Activated CD8-positive, alpha-beta T cell treated with anti-CD3 and anti-CD28 coated beads for 36 hours (primary cell): Measurements from ENCODE around the gene ANK3. TPM values are rescaled to one million over a fixed set of nuclear protein-coding genes. Genes with fewer than 3 reads are reported as not detected.

Experiments
- ATAC-seq: fragments of 200-7000 bp; cut with Tn5 transposase; one replicate; pipeline ENCODE4 v1.10.0; 2021; ENCODE audit warnings: mild to moderate bottlenecking, moderate library complexity
- CTCF ChIA-PET: fragments of 350-600 bp; sonication (Branson Sonifier 250); formaldehyde crosslinking; loops from one replicate; lab custom pipeline; 2021; ENCODE audit warnings: antibody characterized with exemption; lab: Charles Lee
- POLR2A ChIA-PET: fragments of 350-600 bp; sonication (Branson Sonifier 250); formaldehyde crosslinking; loops from one replicate; lab custom pipeline; 2021; ENCODE audit warnings: antibody characterized with exemption; lab: Charles Lee
- DNase-seq: peaks from one replicate; pipeline ENCODE4 v3.0.0-alpha.2; 2020
- H3K27ac Mint-ChIP-seq: one replicate; pipeline ENCODE4 v1.8.0; 2021; ENCODE audit warnings: mild to moderate bottlenecking, mixed read lengths
- H3K27me3 Mint-ChIP-seq: one replicate; pipeline ENCODE4 v1.8.0; 2021; ENCODE audit warnings: mixed read lengths
- H3K36me3 Mint-ChIP-seq: one replicate; pipeline ENCODE4 v1.8.0; 2021; ENCODE audit warnings: low read depth, mixed read lengths
- H3K4me1 Mint-ChIP-seq: one replicate; pipeline ENCODE4 v1.8.0; 2021; ENCODE audit warnings: low read depth, mixed read lengths
- H3K4me3 Mint-ChIP-seq: one replicate; pipeline ENCODE4 v1.8.0; 2021; ENCODE audit warnings: mild to moderate bottlenecking, moderate library complexity, mixed read lengths
- H3K9me3 Mint-ChIP-seq: one replicate; pipeline ENCODE4 v1.8.0; 2021; ENCODE audit warnings: mixed read lengths
- CTCF ChIP-seq: fragments of 200-600 bp; IDR thresholded peaks from one replicate; pipeline ENCODE4 v1.8.0; 2022; ENCODE audit warnings: antibody characterized with exemption, mild to moderate bottlenecking
- intact Hi-C: fragments of 100-400 bp; cut with micrococcal nuclease; formaldehyde crosslinking; loops from one replicate; pipeline ENCODE4 v1.10.0; 2022
- total RNA-seq, 2 experiments: library from RNA; stranded (reverse); gene quantifications; one replicate each; pipeline ENCODE4 v1.2.3, GENCODE V29; 2021

ANK3 gene
- total RNA-seq, 2 experiments from 2014 or later = 10.3 to 12.0 TPM

DNA sequence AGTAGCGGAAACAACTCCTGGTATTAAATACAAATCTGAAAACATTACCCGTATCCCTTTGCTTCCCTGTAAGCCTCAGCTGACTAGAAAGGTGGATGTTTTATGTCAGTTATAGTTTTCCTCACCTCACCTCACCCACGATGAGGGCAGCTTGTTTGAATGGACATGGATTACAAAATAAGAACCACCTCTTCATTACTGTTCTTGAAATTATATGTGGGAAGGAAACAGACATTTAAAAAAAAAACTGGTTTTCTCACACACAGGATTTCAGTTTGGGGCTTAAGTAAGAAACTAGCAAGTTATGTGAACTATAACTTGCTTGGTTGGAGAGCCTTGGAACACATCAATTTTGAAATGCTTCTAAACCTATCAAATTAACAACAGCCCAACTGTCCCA lies 250.4 kb downstream of the ANK3 start:
- no peaks in the 10 kb centered on the region for H3K9me3 Mint-ChIP-seq
- TF ChIP-seq CTCF = no peak
- no peak overlapping the region for H3K4me3 Mint-ChIP-seq
- ATAC-seq (no peak), DNase-seq (no peak)
- no peaks in the 10 kb centered on the region for H3K27me3 Mint-ChIP-seq
- H3K36me3 Mint-ChIP-seq = no peaks in the 10 kb centered on the region
- intact Hi-C loops = no loop called here
- no peak overlapping the region for H3K27ac Mint-ChIP-seq
- ChIA-PET CTCF (no interaction called here), POLR2A (no interaction called here)
- no peaks in the 10 kb centered on the region for H3K4me1 Mint-ChIP-seq

DNA sequence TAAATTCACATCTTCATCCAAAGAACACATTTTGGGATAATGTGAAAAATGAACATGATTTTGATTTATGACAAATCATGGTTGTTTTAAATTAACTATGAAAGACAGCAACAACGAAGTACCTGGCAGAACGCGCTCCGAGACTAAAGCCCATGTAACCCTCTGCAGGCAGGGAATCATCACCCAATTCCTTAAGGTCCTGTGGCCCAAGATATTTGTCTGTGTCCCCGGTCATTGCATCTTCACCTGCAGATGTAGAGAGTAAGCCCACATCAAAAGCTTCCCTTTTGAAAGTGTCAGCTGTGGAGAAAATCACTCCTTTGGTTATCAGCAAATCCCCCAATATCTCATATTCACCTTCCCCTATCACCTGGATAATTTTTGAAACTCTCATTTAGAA lies 250.8 kb downstream of the ANK3 start:
- DNase-seq = no peak
- no peaks in the 10 kb centered on the region for H3K36me3 Mint-ChIP-seq
- H3K4me1 Mint-ChIP-seq = no peaks in the 10 kb centered on the region
- no peaks in the 10 kb centered on the region for H3K27me3 Mint-ChIP-seq
- H3K4me3 Mint-ChIP-seq = no peak overlapping the region
- intact Hi-C loops = no loop called here
- ChIA-PET CTCF (no interaction called here), POLR2A (no interaction called here)
- no peak for TF ChIP-seq CTCF
- H3K9me3 Mint-ChIP-seq = no peaks in the 10 kb centered on the region
- no peak overlapping the region for H3K27ac Mint-ChIP-seq
- no peak for ATAC-seq

DNA sequence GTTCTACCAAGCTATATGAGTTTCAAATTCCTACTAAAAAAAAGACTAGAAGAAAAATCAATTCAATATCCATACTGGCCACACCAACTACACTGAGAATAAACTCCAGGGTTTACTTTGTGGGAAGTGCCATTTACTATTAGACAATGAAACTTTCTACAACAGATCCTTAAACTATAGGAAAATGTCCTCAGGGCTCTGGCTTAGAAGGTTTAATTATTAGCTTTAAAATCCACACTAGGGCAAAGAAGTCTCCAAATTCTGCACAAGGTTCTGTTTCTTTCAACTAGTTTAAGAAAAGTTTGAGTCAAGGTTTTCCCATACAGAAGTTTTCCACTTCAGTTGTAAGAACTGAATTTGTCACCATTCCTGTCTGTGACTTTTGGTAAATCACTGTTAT lies 251.6 kb downstream of the ANK3 start:
- H3K27ac Mint-ChIP-seq = no peak overlapping the region
- no peaks in the 10 kb centered on the region for H3K27me3 Mint-ChIP-seq
- intact Hi-C loops = no loop called here
- no peak overlapping the region for H3K4me3 Mint-ChIP-seq
- H3K4me1 Mint-ChIP-seq = no peaks in the 10 kb centered on the region
- CTCF ChIA-PET = no interaction called here
- POLR2A ChIA-PET = no interaction called here
- no peaks in the 10 kb centered on the region for H3K9me3 Mint-ChIP-seq
- ATAC-seq = no peak
- no peaks in the 10 kb centered on the region for H3K36me3 Mint-ChIP-seq
- TF ChIP-seq CTCF = no peak
- no peak for DNase-seq

- no peaks in the 10 kb centered on the region for H3K36me3 Mint-ChIP-seq
- intact Hi-C loops = no loop called here
- no peak overlapping the region for H3K27ac Mint-ChIP-seq
- no peaks in the 10 kb centered on the region for H3K27me3 Mint-ChIP-seq
- H3K9me3 Mint-ChIP-seq = no peaks in the 10 kb centered on the region
- no peak overlapping the region for H3K4me3 Mint-ChIP-seq
- DNase-seq = no peak
- ATAC-seq = no peak
- TF ChIP-seq CTCF = no peak
- ChIA-PET POLR2A (no interaction called here), CTCF (no interaction called here)
- no peaks in the 10 kb centered on the region for H3K4me1 Mint-ChIP-seq
These were observed 252.2 kb downstream of the ANK3 start for GRCh38 chr10:60137292-60137992.

DNA sequence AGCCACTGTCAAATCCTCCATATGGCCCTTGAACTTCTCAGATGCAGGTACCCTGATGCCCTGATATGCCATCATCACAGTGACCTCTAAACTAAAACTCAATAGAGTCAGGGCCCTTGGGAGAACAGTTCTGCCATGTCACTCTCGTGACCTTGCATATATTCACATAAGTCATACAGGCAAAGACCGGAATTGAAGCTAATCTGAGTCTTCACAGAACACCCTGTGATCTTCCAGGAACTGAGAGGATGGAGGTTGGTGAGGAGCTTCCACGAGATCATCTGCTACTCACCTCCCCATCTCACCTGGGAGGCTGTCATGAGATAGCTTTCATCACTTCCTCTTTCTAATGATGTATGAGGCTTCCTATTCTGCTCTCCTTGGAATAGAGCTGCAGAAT lies 254.7 kb downstream of the ANK3 start:
- no peak for ATAC-seq
- intact Hi-C loops = no loop called here

More for the DNA sequence above, 254.7 kb downstream of the ANK3 start:
- Mint-ChIP-seq H3K9me3 (no peaks in the 10 kb centered on the region), H3K4me3 (no peak overlapping the region), H3K4me1 (no peaks in the 10 kb centered on the region), H3K36me3 (no peaks in the 10 kb centered on the region), H3K27ac (no peak overlapping the region), H3K27me3 (no peaks in the 10 kb centered on the region)
- no peak for DNase-seq
- ChIA-PET POLR2A (no interaction called here), CTCF (no interaction called here)
- no peak for TF ChIP-seq CTCF
